GM23338 (cell line): ENCODE measurements around the gene DNM2. TPM values are rescaled to one million over a fixed set of nuclear protein-coding genes. Genes with fewer than 3 reads are reported as not detected.

Source experiments
- ATAC-seq: fragments of 200-7000 bp; cut with Tn5 transposase; 3 replicates; pipeline ENCODE4 v1.9.1; 2020
- DNase-seq: peaks from one replicate; pipeline ENCODE4 v3.0.0-alpha.2; 2015; ENCODE audit warnings: low spot score
- H2AFZ ChIP-seq: fragments of 200-600 bp; sonication (generic); 2 replicates; pipeline ENCODE4 v1.8.0; 2016; ENCODE audit warnings: antibody characterized with exemption, mild to moderate bottlenecking, moderate library complexity
- H3F3A ChIP-seq: fragments of 200-600 bp; sonication (generic); replicated peaks from 2 replicates; pipeline ENCODE4 v1.8.0; 2017; ENCODE audit warnings: antibody characterized with exemption, mixed run types, low read depth
- H3K27ac ChIP-seq: fragments of 200-600 bp; sonication (generic); 2 replicates; pipeline ENCODE4 v1.6.1; 2016; ENCODE audit warnings: low read depth
- H3K27me3 ChIP-seq: fragments of 200-600 bp; sonication (generic); 2 replicates; pipeline ENCODE4 v1.8.0; 2016; ENCODE audit warnings: mild to moderate bottlenecking, mixed run types, moderate library complexity; ENCODE audit not compliant: insufficient read depth
- H3K36me3 ChIP-seq: fragments of 200-600 bp; sonication (generic); 2 replicates; pipeline ENCODE4 v1.8.0; 2016; ENCODE audit warnings: mild to moderate bottlenecking; ENCODE audit not compliant: insufficient read depth
- H3K4me1 ChIP-seq: fragments of 200-600 bp; sonication (generic); 2 replicates; pipeline ENCODE4 v1.8.0; 2016; ENCODE audit warnings: mild to moderate bottlenecking, moderate library complexity; ENCODE audit not compliant: insufficient read depth
- H3K4me2 ChIP-seq: fragments of 200-600 bp; sonication (generic); 2 replicates; pipeline ENCODE4 v1.7.1; 2017; ENCODE audit warnings: mixed run types
- H3K4me3 ChIP-seq: fragments of 200-600 bp; sonication (generic); 2 replicates; pipeline ENCODE4 v1.6.1; 2016; ENCODE audit warnings: mixed run types
- H3K79me2 ChIP-seq: fragments of 200-600 bp; sonication (generic); replicated peaks from 2 replicates; pipeline ENCODE4 v1.8.0; 2017; ENCODE audit warnings: mild to moderate bottlenecking; ENCODE audit not compliant: insufficient read depth
- H3K9me2 ChIP-seq: fragments of 200-600 bp; sonication (generic); 2 replicates; pipeline ENCODE4 v1.8.0; 2017; ENCODE audit not compliant: insufficient read depth
- H4K20me1 ChIP-seq: fragments of 200-600 bp; sonication (generic); replicated peaks from 2 replicates; pipeline ENCODE4 v1.8.0; 2017; ENCODE audit warnings: mild to moderate bottlenecking; ENCODE audit not compliant: insufficient read depth
- H3K27ac Mint-ChIP-seq: 2 replicates; pipeline ENCODE4 v1.8.0; 2020; ENCODE audit warnings: inconsistent platforms, mild to moderate bottlenecking, moderate library complexity, mixed read lengths
- H3K27me3 Mint-ChIP-seq: 3 replicates; pipeline ENCODE4 v1.8.0; 2022; ENCODE audit warnings: low read depth, mild to moderate bottlenecking, moderate library complexity, mixed read lengths, inconsistent platforms; ENCODE audit not compliant: insufficient read depth, poor library complexity
- H3K36me3 Mint-ChIP-seq: 3 replicates; pipeline ENCODE4 v1.8.0; 2021; ENCODE audit warnings: low read depth, mild to moderate bottlenecking, inconsistent platforms, moderate library complexity, mixed read lengths
- H3K4me1 Mint-ChIP-seq: 3 replicates; pipeline ENCODE4 v1.8.0; 2020; ENCODE audit warnings: mild to moderate bottlenecking, inconsistent platforms, mixed read lengths
- H3K4me3 Mint-ChIP-seq: 3 replicates; pipeline ENCODE4 v1.8.0; 2021; ENCODE audit warnings: moderate library complexity, mild to moderate bottlenecking, inconsistent platforms, mixed read lengths
- H3K9me3 Mint-ChIP-seq: 3 replicates; pipeline ENCODE4 v1.8.0; 2020; ENCODE audit warnings: moderate library complexity, mild to moderate bottlenecking, inconsistent platforms, mixed read lengths
- polyA plus RNA-seq: library from polyadenylated mRNA; unstranded; fragments of >200 nt; fragmentation: Nextera tagmentation; extraction: Ambion mirVana; gene quantifications from 2 replicates; pipeline ENCODE4 v1.2.1, GENCODE V29; 2016
- total RNA-seq: library from RNA; depleted of rRNA; stranded (reverse); fragments of >200 nt; shearing (Covaris generic); gene quantifications from 2 replicates; pipeline ENCODE4 v1.2.3, GENCODE V29; 2014
- TF ChIP-seq, protein P1 (sequence below): fragments of 250-450 bp; sonication (Bioruptor Pico); IDR thresholded peaks from 2 replicates; pipeline ENCODE4 v1.5.0; 2020; ENCODE audit warnings: mild to moderate bottlenecking, moderate library complexity
- TF ChIP-seq, protein P2 (sequence below), 2 experiments: fragments of 200-600 bp in 1 of 2; sonication (generic) in 1 of 2; conservative IDR thresholded peaks; 2 replicates each; pipeline versions ENCODE4 v1.5.1 to v1.6.1; 2016 to 2017; ENCODE audit warnings: antibody characterized with exemption in 2 of 2, low read depth in 2 of 2, mild to moderate bottlenecking in 2 of 2, moderate library complexity in 1 of 2

Gene DNM2
- total and polyA plus RNA-seq, 2 experiments from 2014 or later = 40.7 to 138 TPM

DNA sequence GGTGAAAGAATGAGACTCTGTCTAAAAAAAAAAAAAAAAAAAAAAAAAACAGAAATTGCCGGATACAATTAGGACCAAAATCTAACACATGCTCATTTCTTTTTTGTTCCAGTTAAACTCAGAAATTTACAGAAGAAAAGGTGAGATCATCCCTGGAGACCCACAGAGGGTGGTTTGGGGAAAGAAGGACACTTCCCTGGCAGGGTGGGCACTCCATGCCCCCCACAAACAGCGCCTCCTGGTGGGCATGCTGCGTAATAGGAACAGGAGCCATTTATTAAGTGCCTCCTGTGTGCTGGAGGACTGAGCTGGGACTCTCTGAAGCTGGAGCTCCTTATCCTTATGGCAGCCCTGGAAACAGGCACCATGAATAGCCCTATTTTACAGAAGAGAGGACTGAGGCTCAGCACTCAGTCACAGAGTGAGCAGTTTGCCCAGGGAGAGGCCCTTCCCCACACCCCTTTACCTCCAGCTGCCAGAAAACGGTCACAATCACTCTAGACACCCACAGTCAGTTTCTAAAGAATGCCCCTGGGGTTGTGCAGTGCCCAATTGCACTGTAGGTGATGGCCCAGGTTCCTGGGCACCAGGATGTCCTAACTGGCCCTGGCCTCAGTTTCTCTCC lies 140.4 kb downstream of the DNM2 start:
- Histone ChIP-seq H3K4me3 (no peak overlapping the region), H3K27me3 (no peaks in the 10 kb centered on the region), H3K9me2 (no peaks in the 10 kb centered on the region), H3K79me2 (no peaks in the 10 kb centered on the region), H3K4me2 (no peak overlapping the region), H3K36me3 (no peaks in the 10 kb centered on the region), H4K20me1 (no peaks in the 10 kb centered on the region), H3K4me1 (no peaks in the 10 kb centered on the region), H3F3A (0 out of 2 replicates have a peak, but pooled peaks cover 3% of the 10 kb centered on the region), H3K27ac (no peak overlapping the region), H2AFZ (no peak overlapping the region)
- peaks cover 14% of the 10 kb centered on the region for H3K27me3 Mint-ChIP-seq
- DNase-seq = peak; percentile 79
- H3K9me3 Mint-ChIP-seq = no peaks in the 10 kb centered on the region; the same call in 2 of the 3 replicates
- ATAC-seq = peak; percentile 76
- peaks cover 3% of the 10 kb centered on the region; the same call in 1 of the 3 replicates for H3K4me1 Mint-ChIP-seq
- H3K36me3 Mint-ChIP-seq = no peaks in the 10 kb centered on the region
- no peak overlapping the region for H3K4me3 Mint-ChIP-seq
- H3K27ac Mint-ChIP-seq = no peak overlapping the region; the same call in 1 of the 2 replicates
- TF ChIP-seq, protein P1, sequence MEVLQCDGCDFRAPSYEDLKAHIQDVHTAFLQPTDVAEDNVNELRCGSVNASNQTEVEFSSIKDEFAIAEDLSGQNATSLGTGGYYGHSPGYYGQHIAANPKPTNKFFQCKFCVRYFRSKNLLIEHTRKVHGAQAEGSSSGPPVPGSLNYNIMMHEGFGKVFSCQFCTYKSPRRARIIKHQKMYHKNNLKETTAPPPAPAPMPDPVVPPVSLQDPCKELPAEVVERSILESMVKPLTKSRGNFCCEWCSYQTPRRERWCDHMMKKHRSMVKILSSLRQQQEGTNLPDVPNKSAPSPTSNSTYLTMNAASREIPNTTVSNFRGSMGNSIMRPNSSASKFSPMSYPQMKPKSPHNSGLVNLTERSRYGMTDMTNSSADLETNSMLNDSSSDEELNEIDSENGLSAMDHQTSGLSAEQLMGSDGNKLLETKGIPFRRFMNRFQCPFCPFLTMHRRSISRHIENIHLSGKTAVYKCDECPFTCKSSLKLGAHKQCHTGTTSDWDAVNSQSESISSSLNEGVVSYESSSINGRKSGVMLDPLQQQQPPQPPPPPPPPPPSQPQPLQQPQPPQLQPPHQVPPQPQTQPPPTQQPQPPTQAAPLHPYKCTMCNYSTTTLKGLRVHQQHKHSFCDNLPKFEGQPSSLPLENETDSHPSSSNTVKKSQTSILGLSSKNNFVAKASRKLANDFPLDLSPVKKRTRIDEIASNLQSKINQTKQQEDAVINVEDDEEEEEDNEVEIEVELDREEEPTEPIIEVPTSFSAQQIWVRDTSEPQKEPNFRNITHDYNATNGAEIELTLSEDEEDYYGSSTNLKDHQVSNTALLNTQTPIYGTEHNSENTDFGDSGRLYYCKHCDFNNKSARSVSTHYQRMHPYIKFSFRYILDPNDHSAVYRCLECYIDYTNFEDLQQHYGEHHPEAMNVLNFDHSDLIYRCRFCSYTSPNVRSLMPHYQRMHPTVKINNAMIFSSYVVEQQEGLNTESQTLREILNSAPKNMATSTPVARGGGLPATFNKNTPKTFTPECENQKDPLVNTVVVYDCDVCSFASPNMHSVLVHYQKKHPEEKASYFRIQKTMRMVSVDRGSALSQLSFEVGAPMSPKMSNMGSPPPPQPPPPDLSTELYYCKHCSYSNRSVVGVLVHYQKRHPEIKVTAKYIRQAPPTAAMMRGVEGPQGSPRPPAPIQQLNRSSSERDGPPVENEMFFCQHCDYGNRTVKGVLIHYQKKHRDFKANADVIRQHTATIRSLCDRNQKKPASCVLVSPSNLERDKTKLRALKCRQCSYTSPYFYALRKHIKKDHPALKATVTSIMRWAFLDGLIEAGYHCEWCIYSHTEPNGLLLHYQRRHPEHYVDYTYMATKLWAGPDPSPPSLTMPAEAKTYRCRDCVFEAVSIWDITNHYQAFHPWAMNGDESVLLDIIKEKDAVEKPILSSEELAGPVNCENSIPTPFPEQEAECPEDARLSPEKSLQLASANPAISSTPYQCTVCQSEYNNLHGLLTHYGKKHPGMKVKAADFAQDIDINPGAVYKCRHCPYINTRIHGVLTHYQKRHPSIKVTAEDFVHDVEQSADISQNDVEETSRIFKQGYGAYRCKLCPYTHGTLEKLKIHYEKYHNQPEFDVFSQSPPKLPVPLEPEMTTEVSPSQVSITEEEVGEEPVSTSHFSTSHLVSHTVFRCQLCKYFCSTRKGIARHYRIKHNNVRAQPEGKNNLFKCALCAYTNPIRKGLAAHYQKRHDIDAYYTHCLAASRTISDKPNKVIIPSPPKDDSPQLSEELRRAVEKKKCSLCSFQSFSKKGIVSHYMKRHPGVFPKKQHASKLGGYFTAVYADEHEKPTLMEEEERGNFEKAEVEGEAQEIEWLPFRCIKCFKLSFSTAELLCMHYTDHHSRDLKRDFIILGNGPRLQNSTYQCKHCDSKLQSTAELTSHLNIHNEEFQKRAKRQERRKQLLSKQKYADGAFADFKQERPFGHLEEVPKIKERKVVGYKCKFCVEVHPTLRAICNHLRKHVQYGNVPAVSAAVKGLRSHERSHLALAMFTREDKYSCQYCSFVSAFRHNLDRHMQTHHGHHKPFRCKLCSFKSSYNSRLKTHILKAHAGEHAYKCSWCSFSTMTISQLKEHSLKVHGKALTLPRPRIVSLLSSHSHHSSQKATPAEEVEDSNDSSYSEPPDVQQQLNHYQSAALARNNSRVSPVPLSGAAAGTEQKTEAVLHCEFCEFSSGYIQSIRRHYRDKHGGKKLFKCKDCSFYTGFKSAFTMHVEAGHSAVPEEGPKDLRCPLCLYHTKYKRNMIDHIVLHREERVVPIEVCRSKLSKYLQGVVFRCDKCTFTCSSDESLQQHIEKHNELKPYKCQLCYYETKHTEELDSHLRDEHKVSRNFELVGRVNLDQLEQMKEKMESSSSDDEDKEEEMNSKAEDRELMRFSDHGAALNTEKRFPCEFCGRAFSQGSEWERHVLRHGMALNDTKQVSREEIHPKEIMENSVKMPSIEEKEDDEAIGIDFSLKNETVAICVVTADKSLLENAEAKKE = no peak
- TF ChIP-seq, protein P2, sequence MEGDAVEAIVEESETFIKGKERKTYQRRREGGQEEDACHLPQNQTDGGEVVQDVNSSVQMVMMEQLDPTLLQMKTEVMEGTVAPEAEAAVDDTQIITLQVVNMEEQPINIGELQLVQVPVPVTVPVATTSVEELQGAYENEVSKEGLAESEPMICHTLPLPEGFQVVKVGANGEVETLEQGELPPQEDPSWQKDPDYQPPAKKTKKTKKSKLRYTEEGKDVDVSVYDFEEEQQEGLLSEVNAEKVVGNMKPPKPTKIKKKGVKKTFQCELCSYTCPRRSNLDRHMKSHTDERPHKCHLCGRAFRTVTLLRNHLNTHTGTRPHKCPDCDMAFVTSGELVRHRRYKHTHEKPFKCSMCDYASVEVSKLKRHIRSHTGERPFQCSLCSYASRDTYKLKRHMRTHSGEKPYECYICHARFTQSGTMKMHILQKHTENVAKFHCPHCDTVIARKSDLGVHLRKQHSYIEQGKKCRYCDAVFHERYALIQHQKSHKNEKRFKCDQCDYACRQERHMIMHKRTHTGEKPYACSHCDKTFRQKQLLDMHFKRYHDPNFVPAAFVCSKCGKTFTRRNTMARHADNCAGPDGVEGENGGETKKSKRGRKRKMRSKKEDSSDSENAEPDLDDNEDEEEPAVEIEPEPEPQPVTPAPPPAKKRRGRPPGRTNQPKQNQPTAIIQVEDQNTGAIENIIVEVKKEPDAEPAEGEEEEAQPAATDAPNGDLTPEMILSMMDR (conservative IDR thresholded peaks at IDR 0.05; ENCODE audit: low read depth in 2 of 2) = peak; percentile 97 to 99
